Keratinocyte (primary cell): ENCODE data around the gene ELL.

Experiments used
- EZH2 ChIP-seq: IDR thresholded peaks from one replicate; pipeline ENCODE4 v1.6.1; 2012; ENCODE audit warnings: inconsistent platforms, mild to moderate bottlenecking, low read length, moderate library complexity
- TF ChIP-seq, protein P1 (sequence below), 3 experiments: IDR thresholded peaks in 1 of 3; conservative IDR thresholded peaks in 1 of 3; optimal IDR thresholded peaks in 1 of 3; 2 replicates in 2 of 3; 3 replicates in 1 of 3; pipeline versions ENCODE3 to v1.5.1; 2011; ENCODE audit warnings: low read length in 3 of 3, mild to moderate bottlenecking in 3 of 3, moderate library complexity in 2 of 3, control low read depth in 1 of 3, inconsistent platforms in 1 of 3; ENCODE audit not compliant: insufficient read depth in 2 of 3; ENCODE audit errors: extremely low read depth in 1 of 3

DNA sequence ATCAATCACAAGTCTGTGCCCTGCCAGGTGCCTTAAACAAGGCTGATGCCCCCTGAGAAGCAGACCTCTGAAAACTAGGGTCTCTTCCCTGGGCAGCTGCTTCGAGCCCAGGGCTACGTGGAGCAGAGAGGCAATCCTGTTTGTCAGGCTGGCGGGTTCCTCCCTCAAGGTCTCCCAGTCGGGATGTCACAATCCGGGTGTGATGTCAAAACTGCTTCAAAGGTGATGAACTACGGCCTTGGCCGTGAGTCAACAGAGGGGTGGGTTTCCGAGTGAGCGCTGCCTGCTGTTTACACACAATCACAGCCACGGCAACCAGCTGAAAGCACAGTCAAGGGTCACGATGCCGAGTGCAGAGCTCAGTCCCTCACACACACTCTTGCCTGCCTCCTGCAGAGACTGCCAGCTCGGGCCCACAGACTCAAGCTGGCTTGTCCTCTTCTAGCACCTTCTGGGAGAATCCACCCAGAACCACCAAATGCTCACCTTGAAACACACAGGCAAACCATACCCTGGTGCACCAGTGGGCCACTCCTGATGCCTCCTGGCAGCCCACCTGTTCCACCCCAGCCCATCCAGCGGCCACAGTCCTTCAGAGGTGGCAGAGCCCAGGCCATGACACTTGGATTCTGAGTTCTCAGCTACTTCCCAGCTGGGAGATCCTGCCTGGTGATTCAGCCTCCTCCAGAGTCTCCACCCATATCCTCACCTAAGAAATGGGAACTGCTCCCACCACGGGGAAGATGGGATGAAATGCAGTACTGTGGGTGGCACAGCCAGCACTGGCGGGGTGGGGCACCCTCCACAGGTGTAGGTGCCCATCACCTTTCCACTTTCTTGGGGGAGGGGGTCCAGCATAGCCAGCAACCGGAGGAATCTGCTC, 6.8 kb downstream of the ELL start:
- TF ChIP-seq, protein P1, sequence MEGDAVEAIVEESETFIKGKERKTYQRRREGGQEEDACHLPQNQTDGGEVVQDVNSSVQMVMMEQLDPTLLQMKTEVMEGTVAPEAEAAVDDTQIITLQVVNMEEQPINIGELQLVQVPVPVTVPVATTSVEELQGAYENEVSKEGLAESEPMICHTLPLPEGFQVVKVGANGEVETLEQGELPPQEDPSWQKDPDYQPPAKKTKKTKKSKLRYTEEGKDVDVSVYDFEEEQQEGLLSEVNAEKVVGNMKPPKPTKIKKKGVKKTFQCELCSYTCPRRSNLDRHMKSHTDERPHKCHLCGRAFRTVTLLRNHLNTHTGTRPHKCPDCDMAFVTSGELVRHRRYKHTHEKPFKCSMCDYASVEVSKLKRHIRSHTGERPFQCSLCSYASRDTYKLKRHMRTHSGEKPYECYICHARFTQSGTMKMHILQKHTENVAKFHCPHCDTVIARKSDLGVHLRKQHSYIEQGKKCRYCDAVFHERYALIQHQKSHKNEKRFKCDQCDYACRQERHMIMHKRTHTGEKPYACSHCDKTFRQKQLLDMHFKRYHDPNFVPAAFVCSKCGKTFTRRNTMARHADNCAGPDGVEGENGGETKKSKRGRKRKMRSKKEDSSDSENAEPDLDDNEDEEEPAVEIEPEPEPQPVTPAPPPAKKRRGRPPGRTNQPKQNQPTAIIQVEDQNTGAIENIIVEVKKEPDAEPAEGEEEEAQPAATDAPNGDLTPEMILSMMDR (optimal IDR thresholded peaks at IDR 0.05 in 1 of 3, IDR thresholded peaks at IDR 0.05 in 1 of 3, conservative IDR thresholded peaks at IDR 0.05 in 1 of 3; ENCODE audit: extremely low read depth in 1 of 3, insufficient read depth in 2 of 3, low read length in 3 of 3): peak in 1 of 3 experiments; percentile 46
- no peak for TF ChIP-seq EZH2
